HG02763 (cell line): ENCODE results near the gene SHISAL2A.

Experiments used
- ATAC-seq: cut with Tn5 transposase; IDR thresholded peaks from one replicate; pipeline ENCODE4 v1.9.1; 2021; ENCODE audit warnings: mild to moderate bottlenecking, moderate library complexity; ENCODE audit not compliant: unreplicated experiment

The SHISAL2A gene

GRCh38 chr1:52615489-52616042 is 17.4 kb upstream of the SHISAL2A start:
- no peak for ATAC-seq

- ATAC-seq = no peak
These were observed 11.0 kb upstream of the SHISAL2A start for GRCh38 chr1:52621950-52622349.

DNA sequence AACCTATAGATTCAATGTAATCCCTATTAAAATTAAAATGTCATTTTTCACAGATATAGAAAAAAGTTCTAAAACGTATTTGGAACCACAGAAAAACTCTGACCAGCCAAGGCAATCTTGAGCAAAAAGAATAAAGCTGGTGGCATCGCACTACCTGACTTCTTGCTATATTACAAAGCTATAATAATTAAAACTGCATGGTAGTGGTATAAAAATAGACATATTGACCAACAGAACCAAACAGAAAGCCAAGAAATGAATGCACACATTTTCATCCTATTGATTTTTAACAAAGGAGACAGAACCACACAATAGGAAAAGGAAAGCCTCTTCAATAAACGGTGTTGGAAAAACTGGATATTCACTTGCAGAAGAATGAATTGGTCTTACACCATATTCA is 9.2 kb upstream of the SHISAL2A start:
- ATAC-seq = no peak

GRCh38 chr1:52627028-52627427 is 5.9 kb upstream of the SHISAL2A start:
- no peak for ATAC-seq

- ATAC-seq = no peak
These were observed 4.2 kb upstream of the SHISAL2A start for GRCh38 chr1:52628614-52629324.

DNA sequence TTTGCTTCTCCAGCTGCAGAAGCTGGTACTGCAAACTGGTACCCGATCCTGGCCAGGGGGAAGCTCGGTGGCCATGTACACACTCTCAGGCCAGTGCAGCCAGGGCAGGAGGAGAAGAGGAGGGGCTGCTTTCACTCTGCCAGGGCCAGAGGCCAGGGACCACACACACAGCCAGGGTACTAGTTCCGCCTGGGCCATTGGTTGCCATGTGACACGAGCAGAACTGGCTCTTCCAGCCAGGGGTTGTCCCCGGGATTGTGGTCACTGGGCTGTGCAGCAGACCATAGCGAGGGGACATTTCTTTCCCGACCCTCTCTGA is 3.7 kb upstream of the SHISAL2A start:
- ATAC-seq = no peak

GRCh38 chr1:52629667-52630066 is 3.3 kb upstream of the SHISAL2A start:
- no peak for ATAC-seq

DNA sequence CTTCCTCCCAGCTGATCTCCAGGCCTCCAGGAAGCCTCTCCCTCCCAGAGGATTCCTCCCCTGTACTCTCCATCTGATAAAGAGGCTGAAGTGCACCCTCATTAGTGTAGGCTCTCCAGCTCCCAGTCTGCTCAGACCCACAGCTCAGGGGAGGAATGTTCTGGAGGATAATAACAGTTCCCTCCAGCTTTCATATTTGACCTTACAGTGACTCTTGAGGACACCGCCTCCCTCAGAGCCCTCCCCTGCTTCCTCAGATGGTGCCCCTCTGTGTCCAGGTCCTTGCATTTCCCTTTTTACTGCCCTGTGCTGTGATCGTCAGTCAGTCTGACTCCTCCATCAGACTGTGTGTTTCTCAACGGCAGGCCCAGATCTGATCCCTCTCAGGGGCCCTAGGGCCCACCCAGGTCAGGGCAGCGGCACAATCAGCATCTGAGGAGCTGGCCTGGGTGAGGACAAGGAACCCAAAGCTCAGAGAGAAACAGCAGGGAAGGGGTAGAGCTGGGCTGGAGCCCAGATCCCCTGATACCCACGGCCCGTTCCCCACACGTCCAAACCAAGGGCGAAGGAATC is 1.1 kb upstream of the SHISAL2A start:
- ATAC-seq = no peak

DNA sequence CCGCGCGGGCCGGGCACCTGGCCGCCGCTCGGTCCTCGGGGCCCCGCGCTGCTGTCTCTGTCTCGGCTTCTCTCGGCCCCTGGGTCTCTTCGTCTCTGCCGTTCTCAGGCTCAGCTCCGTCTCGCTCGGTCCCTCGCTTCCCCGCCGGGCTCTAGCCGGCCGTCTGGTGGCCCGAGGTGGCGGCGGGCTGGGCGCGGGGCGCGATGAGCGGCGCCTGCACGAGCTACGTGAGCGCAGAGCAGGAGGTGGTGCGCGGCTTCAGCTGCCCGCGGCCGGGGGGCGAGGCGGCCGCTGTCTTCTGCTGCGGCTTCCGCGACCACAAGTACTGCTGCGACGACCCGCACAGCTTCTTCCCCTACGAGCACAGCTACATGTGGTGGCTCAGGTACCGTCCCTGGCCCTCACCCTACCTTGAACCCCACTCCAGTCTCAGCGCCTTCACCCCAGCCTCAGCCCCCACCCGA is 355 bp downstream of the SHISAL2A start:
- ATAC-seq = no peak

GRCh38 chr1:52634111-52634510 is 1.1 kb downstream of the SHISAL2A start:
- no peak for ATAC-seq

DNA sequence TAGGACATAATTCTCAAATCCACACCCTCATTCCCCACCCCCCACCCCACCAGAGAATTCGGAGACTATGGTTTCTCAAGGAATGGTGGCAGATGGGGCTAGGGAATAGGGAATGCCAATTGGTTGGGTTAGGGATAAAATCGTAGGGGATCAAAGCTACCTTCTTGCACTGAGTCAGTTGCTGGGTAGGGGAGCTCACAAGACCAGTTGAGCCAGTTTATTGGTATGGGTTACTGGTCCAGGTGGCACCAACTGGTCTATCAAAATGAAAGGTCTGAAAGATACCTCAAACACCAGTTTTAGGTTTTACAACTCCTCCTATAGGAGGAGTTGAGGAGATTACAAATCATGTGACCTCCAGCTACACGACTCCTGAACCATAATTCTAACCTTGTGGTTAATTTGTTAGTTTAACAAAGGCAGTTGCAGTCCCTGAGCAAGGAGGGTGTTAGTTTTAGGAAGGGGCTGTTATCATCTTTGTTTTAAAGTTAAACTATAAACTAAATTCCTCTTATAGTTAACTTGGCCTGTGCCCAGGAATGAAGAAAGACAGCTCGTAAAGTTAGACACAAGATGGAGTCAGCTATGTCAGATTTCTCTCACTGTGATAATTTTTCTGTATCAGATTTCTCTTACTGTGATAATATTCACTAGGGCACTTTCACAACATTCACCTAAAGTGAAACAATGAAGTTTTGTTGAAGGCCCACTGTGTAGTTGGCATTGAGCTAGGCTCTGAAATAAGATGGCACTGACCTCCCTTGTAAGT is 2.5 kb downstream of the SHISAL2A start:
- no peak for ATAC-seq

DNA sequence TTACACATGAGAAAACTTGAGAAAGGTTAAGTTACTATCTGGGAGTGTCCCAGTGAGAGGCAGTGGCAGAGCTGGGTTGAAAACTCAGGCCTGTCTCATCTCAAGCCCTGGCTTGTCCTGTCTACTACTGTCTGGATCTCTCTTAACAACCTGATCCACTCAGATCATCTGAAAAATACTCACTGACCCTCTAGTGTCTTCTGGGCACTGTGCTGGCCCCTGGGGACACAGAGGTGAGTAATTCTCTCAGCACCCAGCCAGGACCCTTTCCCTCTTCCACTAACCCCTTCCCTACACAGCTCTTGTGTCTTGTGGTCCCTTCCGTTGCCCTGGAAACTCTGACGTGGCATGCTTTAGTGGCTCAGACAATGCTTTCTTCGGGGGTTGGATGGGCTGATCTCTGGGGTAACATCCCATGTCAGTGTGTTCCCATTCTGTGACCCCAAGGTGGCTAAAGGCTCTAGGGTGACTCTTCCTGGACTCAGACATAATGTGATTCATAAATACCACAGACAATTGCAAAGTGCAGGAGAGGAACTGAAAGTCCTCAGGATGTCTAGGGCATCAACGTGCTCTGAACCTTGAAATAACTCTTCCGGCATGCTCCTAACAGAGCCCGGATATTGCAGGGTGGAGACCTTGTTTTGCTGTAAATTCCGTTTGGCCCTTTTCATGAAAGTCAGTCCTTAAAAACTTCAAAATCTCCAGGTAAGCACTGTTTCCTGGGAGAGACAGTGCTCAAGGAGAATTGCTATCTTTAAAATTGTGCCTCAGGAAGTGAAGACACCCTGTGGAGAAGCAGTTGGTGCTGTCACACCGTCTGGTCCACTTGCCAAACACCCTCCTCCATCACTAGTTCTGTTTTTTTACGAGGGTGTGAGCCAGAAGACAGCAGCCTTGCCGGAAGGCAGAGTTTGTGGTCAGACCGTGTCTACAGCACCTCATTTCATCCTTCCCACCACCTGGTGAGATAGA is 4.0 kb downstream of the SHISAL2A start:
- peak; percentile 71 for ATAC-seq

- no peak for ATAC-seq
These were observed 5.0 kb downstream of the SHISAL2A start for GRCh38 chr1:52637946-52638345.

DNA sequence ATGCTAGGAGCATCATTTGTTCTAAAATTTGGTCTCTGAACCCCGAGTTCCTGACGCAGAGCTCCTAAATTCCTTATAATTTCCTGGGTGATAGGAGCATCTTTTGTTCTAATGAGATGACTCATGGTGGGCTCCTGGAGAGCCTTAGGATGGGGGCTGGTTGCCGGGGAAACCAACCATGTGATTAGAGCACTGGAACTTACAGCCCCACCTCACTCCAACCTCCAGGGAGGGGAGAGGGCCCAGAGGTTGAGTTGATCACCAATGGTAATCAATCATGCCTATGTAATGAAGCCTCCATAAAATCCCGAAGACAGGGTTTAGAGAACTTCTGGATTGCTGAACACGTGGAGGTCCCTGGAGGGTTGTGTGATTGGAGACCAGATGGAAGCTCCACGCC is 7.7 kb downstream of the SHISAL2A start:
- ATAC-seq = no peak

- no peak for ATAC-seq
These were observed 8.3 kb downstream of the SHISAL2A start for GRCh38 chr1:52641307-52641706.

GRCh38 chr1:52645261-52645660 is 12.3 kb downstream of the SHISAL2A start:
- no peak for ATAC-seq

GRCh38 chr1:52651904-52652303 is 18.9 kb downstream of the SHISAL2A start:
- ATAC-seq = no peak

- ATAC-seq = no peak
These were observed 20.4 kb downstream of the SHISAL2A start for GRCh38 chr1:52653207-52653849.

DNA sequence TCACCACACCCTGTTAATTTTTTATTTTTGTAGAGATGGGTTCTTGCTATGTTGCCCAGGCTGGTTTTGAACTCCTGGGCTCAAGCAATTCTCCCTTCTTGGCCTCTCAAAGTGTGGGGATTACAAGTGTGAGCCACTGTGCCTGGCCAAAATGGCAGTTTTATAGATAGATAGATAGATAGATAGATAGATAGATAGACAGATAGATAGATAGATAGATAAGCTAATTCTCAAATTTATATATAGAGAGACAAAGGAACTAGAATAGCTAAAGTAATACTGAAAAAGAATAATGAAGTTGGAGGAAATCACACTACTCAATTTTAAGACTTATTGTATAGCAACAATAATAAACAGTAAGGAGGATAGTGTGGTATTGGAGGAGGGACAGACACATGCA is 21.1 kb downstream of the SHISAL2A start:
- no peak for ATAC-seq

DNA sequence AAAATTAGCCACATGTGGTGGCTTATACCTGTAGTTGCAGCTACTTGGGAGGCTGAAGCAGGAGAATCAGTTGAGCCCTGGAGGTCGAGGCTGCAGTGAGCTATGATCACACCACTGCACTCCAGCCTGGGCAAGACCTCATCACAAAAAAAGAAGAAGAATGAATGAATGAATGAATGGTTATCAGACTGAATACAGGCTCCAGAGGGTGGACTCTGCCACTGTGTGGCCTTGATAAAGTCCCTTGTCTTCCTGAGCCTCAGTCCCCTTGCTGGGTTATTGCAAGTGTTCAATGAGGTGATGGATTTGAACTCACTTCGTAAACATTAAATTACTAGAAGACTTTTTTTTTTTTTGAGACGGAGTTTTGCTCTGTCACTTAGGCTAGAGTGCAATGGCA is 24.7 kb downstream of the SHISAL2A start:
- no peak for ATAC-seq
